Ishikawa (cell line): Measurements from ENCODE around the gene LRRC8E.

ENCODE experiments used
- CEBPB ChIP-seq: IDR thresholded peaks from 2 replicates; pipeline ENCODE4 v1.6.1; 2012
- CREB1 ChIP-seq: IDR thresholded peaks from 2 replicates; pipeline ENCODE4 v1.6.1; 2012; ENCODE audit warnings: low read depth
- EP300 ChIP-seq: IDR thresholded peaks from 2 replicates; pipeline ENCODE4 v1.6.1; 2012; ENCODE audit warnings: borderline replicate concordance
- FOXM1 ChIP-seq: IDR thresholded peaks from 2 replicates; pipeline ENCODE4 v1.6.1; 2012; ENCODE audit warnings: low read depth, borderline replicate concordance
- RAD21 ChIP-seq: IDR thresholded peaks from 2 replicates; pipeline ENCODE4 v1.6.1; 2012; ENCODE audit warnings: low read depth
- REST ChIP-seq: IDR thresholded peaks from 2 replicates; pipeline ENCODE4 v1.6.1; 2012; ENCODE audit warnings: low read depth, mild to moderate bottlenecking
- TAF1 ChIP-seq: IDR thresholded peaks from 2 replicates; pipeline ENCODE4 v1.6.1; 2012; ENCODE audit warnings: low read depth, mild to moderate bottlenecking
- TCF12 ChIP-seq: IDR thresholded peaks from 2 replicates; pipeline ENCODE4 v1.6.1; 2012; ENCODE audit warnings: low read depth
- TEAD4 ChIP-seq: IDR thresholded peaks from 2 replicates; pipeline ENCODE4 v1.6.1; 2012
- YY1 ChIP-seq: IDR thresholded peaks from 2 replicates; pipeline ENCODE4 v1.6.1; 2012; ENCODE audit warnings: low read depth
- ZBTB7A ChIP-seq: IDR thresholded peaks from 2 replicates; pipeline ENCODE4 v1.6.1; 2012; ENCODE audit warnings: low read depth
- TF ChIP-seq, protein P1 (sequence below): IDR thresholded peaks from 2 replicates; pipeline ENCODE4 v1.6.1; 2012
- TF ChIP-seq, protein P2 (sequence below): IDR thresholded peaks from 2 replicates; pipeline ENCODE4 v1.6.1; 2012

DNA sequence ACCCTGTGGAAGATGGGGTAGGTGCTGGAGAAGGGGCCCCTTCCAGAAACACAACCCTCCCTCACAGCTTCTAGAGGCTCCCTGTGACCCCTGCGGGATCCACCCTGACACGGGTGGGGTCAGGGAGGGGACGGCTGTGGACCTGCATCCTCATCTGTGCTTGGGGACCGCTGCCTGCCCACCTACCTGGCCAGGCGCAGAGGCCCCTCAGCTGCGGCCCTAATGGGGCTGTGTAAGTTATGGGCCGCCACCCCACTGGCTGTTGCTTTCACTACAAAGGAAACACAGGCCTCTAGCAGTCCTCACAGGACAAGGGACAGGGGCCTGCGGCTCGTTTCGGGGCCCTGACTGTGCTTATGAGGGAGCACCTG is 44.6 kb downstream of the LRRC8E start:
- TF ChIP-seq, protein P1, sequence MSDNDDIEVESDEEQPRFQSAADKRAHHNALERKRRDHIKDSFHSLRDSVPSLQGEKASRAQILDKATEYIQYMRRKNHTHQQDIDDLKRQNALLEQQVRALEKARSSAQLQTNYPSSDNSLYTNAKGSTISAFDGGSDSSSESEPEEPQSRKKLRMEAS = no peak
- no peak for TF ChIP-seq ZBTB7A
- TF ChIP-seq, protein P2, sequence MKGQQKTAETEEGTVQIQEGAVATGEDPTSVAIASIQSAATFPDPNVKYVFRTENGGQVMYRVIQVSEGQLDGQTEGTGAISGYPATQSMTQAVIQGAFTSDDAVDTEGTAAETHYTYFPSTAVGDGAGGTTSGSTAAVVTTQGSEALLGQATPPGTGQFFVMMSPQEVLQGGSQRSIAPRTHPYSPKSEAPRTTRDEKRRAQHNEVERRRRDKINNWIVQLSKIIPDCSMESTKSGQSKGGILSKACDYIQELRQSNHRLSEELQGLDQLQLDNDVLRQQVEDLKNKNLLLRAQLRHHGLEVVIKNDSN = no peak
- no peak for TF ChIP-seq RAD21
- no peak for TF ChIP-seq TCF12
- TF ChIP-seq EP300 = no peak
- no peak for TF ChIP-seq REST
- TF ChIP-seq TAF1 = no peak
- TF ChIP-seq CEBPB = no peak
- TF ChIP-seq FOXM1 = no peak
- TF ChIP-seq CREB1 = no peak
- no peak for TF ChIP-seq YY1
- no peak for TF ChIP-seq TEAD4
